ENCODE data around the gene TOGARAM1.

- TF ChIP-seq ZNF274 (IDR thresholded peaks at IDR 0.05; ENCODE audit: borderline replicate concordance, low read depth, low read length) (no peak), GABPA (tag; conservative IDR thresholded peaks at IDR 0.05; ENCODE audit: low read depth) (no peak), ZBTB7A (IDR thresholded peaks at IDR 0.05; ENCODE audit: borderline replicate concordance, control insufficient read depth, low read depth, low read length) (no peak), MAX (CRISPR knock-in tag; IDR thresholded peaks at IDR 0.05) (no peak), ZKSCAN8 (CRISPR knock-in tag; IDR thresholded peaks at IDR 0.05) (no peak)
Measured at GRCh38 chr14:45091710-45092109, 129.7 kb downstream of the TOGARAM1 start.
